GM23248 (cell line): ENCODE measurements around the gene LRRN2. TPM values are rescaled to one million over a fixed set of nuclear protein-coding genes. Genes with fewer than 3 reads are reported as not detected.

Experiments
- DNase-seq: peaks from one replicate; pipeline ENCODE4 v3.0.0-alpha.2; 2015
- H2AFZ ChIP-seq: fragments of 200-600 bp; sonication (generic); 2 replicates; pipeline ENCODE4 v1.6.1; 2016; ENCODE audit warnings: antibody characterized with exemption
- H3F3A ChIP-seq: fragments of 200-600 bp; sonication (generic); 2 replicates; pipeline ENCODE4 v1.6.1; 2016; ENCODE audit warnings: mild to moderate bottlenecking, antibody characterized with exemption, mixed run types; ENCODE audit not compliant: insufficient read depth
- H3K27ac ChIP-seq: fragments of 200-600 bp; sonication (generic); 2 replicates; pipeline ENCODE4 v1.5.1; 2016; ENCODE audit warnings: mild to moderate bottlenecking
- H3K27me3 ChIP-seq: fragments of 200-600 bp; sonication (generic); replicated peaks from 2 replicates; pipeline ENCODE4 v1.6.1; 2016; ENCODE audit warnings: mild to moderate bottlenecking; ENCODE audit not compliant: insufficient read depth
- H3K36me3 ChIP-seq: fragments of 200-600 bp; sonication (generic); 2 replicates; pipeline ENCODE4 v1.6.1; 2016; ENCODE audit warnings: low read depth, mild to moderate bottlenecking
- H3K4me1 ChIP-seq: fragments of 200-600 bp; sonication (generic); 2 replicates; pipeline ENCODE4 v1.6.1; 2016; ENCODE audit warnings: mild to moderate bottlenecking; ENCODE audit not compliant: insufficient read depth
- H3K4me2 ChIP-seq: fragments of 200-600 bp; sonication (generic); one replicate; pipeline ENCODE4 v1.6.1; 2016; ENCODE audit warnings: mild to moderate bottlenecking; ENCODE audit not compliant: unreplicated experiment
- H3K4me3 ChIP-seq: fragments of 200-600 bp; sonication (generic); 2 replicates; pipeline ENCODE4 v1.5.1; 2016; ENCODE audit warnings: mild to moderate bottlenecking
- H3K79me2 ChIP-seq: fragments of 200-600 bp; sonication (generic); 2 replicates; pipeline ENCODE4 v1.6.1; 2016; ENCODE audit warnings: mild to moderate bottlenecking; ENCODE audit not compliant: insufficient read depth
- H3K9ac ChIP-seq: fragments of 200-600 bp; sonication (generic); 2 replicates; pipeline ENCODE4 v1.6.1; 2016; ENCODE audit warnings: mild to moderate bottlenecking
- H3K9me2 ChIP-seq: fragments of 200-600 bp; sonication (generic); 2 replicates; pipeline ENCODE4 v1.6.1; 2016; ENCODE audit warnings: mixed run types, mild to moderate bottlenecking, moderate library complexity; ENCODE audit not compliant: insufficient read depth
- H3K9me3 ChIP-seq: fragments of 200-600 bp; sonication (generic); one replicate; pipeline ENCODE4 v1.6.1; 2017; ENCODE audit warnings: low read depth
- H4K20me1 ChIP-seq: fragments of 200-600 bp; sonication (generic); 2 replicates; pipeline ENCODE4 v1.6.0; 2016; ENCODE audit not compliant: insufficient read depth
- EZH2 ChIP-seq: fragments of 200-600 bp; sonication (generic); IDR thresholded peaks from 2 replicates; pipeline ENCODE4 v1.6.1; 2018; ENCODE audit warnings: antibody characterized with exemption, mild to moderate bottlenecking; ENCODE audit not compliant: insufficient read depth, poor library complexity, severe bottlenecking
- EZH2phosphoT487 ChIP-seq: fragments of 200-600 bp; sonication (generic); IDR thresholded peaks from 2 replicates; pipeline ENCODE4 v1.6.1; 2018; ENCODE audit warnings: antibody characterized with exemption, moderate library complexity, mild to moderate bottlenecking, low read depth; ENCODE audit not compliant: insufficient read depth
- WGBS, 2 experiments: methylation state at CpG; one replicate each; pipeline ENCODE4 v1.1.6; 2015 to 2017; ENCODE audit warnings: low lambda C conversion rate in 2 of 2, low coverage in 1 of 2; ENCODE audit errors: missing lambda C conversion rate in 2 of 2; 5-methylcytosine and 5-hydroxymethylcytosine counted together
- in situ Hi-C: fragments of 300-500 bp; cut with MboI; formaldehyde crosslinking; loops from 2 replicates; pipeline ENCODE4 v1.15.0; 2020
- polyA plus RNA-seq: library from polyadenylated mRNA; unstranded; fragments of >200 nt; fragmentation: Nextera tagmentation; extraction: Ambion mirVana; gene quantifications from 2 replicates; pipeline ENCODE4 v1.2.1, GENCODE V29; 2016
- total RNA-seq: library from RNA; depleted of rRNA; stranded (reverse); fragments of >200 nt; shearing (Covaris generic); gene quantifications from 2 replicates; pipeline ENCODE4 v1.2.3, GENCODE V29; 2014

LRRN2 gene
- total and polyA plus RNA-seq, 2 experiments from 2014 or later, result 0.22 TPM; not detected in 1

- DNase-seq, result peak; percentile 20
- no peaks in the 10 kb centered on the region for H3K36me3 ChIP-seq
- H3K4me3 ChIP-seq, result no peak overlapping the region
- no peaks in the 10 kb centered on the region for H3K9me3 ChIP-seq
- H3K79me2 ChIP-seq, result no peaks in the 10 kb centered on the region
- H3K4me2 ChIP-seq, result no peak overlapping the region
- H4K20me1 ChIP-seq, result no peaks in the 10 kb centered on the region
- no peak overlapping the region for H3K27ac ChIP-seq
- in situ Hi-C loops, result no loop called here
- no peaks in the 10 kb centered on the region for H3K4me1 ChIP-seq
- H3K9ac ChIP-seq, result no peak overlapping the region
- 52 to 54% methylated on average over 8 of the region's 8 CpGs for WGBS, 2 experiments
- no peaks in the 10 kb centered on the region for H3F3A ChIP-seq
- H3K9me2 ChIP-seq, result no peaks in the 10 kb centered on the region
- peaks cover 30% of the 10 kb centered on the region for H3K27me3 ChIP-seq
- no peak for TF ChIP-seq EZH2
- no peak overlapping the region for H2AFZ ChIP-seq
Measured at GRCh38 chr1:204723131-204723787, 37.7 kb upstream of the LRRN2 start.

GRCh38 chr1:204721373-204722055, 36.0 kb upstream of the LRRN2 start:
- H3F3A ChIP-seq, result no peaks in the 10 kb centered on the region
- H3K9me3 ChIP-seq, result no peaks in the 10 kb centered on the region
- no peak overlapping the region for H2AFZ ChIP-seq
- peaks cover 42% of the 10 kb centered on the region for H3K27me3 ChIP-seq
- WGBS, 2 experiments, result 32 to 36% methylated on average over 10 of the region's 10 CpGs
- no peak overlapping the region for H3K27ac ChIP-seq
- H3K4me2 ChIP-seq, result no peak overlapping the region
- no peak overlapping the region for H3K9ac ChIP-seq
- DNase-seq, result no peak
- in situ Hi-C loops, result no loop called here
- H3K79me2 ChIP-seq, result no peaks in the 10 kb centered on the region
- H3K4me1 ChIP-seq, result no peaks in the 10 kb centered on the region
- H3K36me3 ChIP-seq, result no peaks in the 10 kb centered on the region
- H4K20me1 ChIP-seq, result no peaks in the 10 kb centered on the region
- no peaks in the 10 kb centered on the region for H3K9me2 ChIP-seq
- no peak for TF ChIP-seq EZH2
- H3K4me3 ChIP-seq, result no peak overlapping the region

GRCh38 chr1:204716660-204717059, 31.1 kb upstream of the LRRN2 start:
- H3K27me3 ChIP-seq, result peaks cover 70% of the 10 kb centered on the region
- no peak overlapping the region for H2AFZ ChIP-seq
- H3K79me2 ChIP-seq, result no peaks in the 10 kb centered on the region
- no peaks in the 10 kb centered on the region for H3K9me2 ChIP-seq
- in situ Hi-C loops, result no loop called here
- H3F3A ChIP-seq, result no peaks in the 10 kb centered on the region
- TF ChIP-seq EZH2 (no peak), EZH2phosphoT487 (no peak)
- H3K27ac ChIP-seq, result no peak overlapping the region
- no peak overlapping the region for H3K9ac ChIP-seq
- DNase-seq, result no peak
- no peaks in the 10 kb centered on the region for H3K9me3 ChIP-seq
- no peaks in the 10 kb centered on the region for H3K36me3 ChIP-seq
- H4K20me1 ChIP-seq, result no peaks in the 10 kb centered on the region
- H3K4me2 ChIP-seq, result no peak overlapping the region
- H3K4me1 ChIP-seq, result no peaks in the 10 kb centered on the region
- H3K4me3 ChIP-seq, result no peak overlapping the region

GRCh38 chr1:204714861-204715511, 29.4 kb upstream of the LRRN2 start:
- Histone ChIP-seq H3K9me2 (no peaks in the 10 kb centered on the region), H3K27ac (no peak overlapping the region), H3K4me1 (no peaks in the 10 kb centered on the region), H2AFZ (no peak overlapping the region), H3F3A (no peaks in the 10 kb centered on the region), H3K4me2 (no peak overlapping the region), H3K9ac (no peak overlapping the region), H3K4me3 (no peak overlapping the region), H4K20me1 (no peaks in the 10 kb centered on the region), H3K79me2 (no peaks in the 10 kb centered on the region), H3K36me3 (no peaks in the 10 kb centered on the region), H3K27me3 (peaks cover 79% of the 10 kb centered on the region), H3K9me3 (no peaks in the 10 kb centered on the region)
- 52 to 56% methylated on average over 12 of the region's 12 CpGs for WGBS, 2 experiments
- in situ Hi-C loops, result no loop called here
- DNase-seq, result no peak
- TF ChIP-seq EZH2phosphoT487, result no peak
- no peak for TF ChIP-seq EZH2
